Glutamatergic neuron (in vitro differentiated cells): ENCODE data around the gene MCTS1. TPM values are rescaled to one million over a fixed set of nuclear protein-coding genes. Genes with fewer than 3 reads are reported as not detected.

Experiments used
- DNase-seq: peaks from one replicate; pipeline ENCODE4 v3.0.0; 2022
- H3K27ac Mint-ChIP-seq: one replicate; pipeline ENCODE4 v1.8.0; 2020; ENCODE audit warnings: mild to moderate bottlenecking, mixed read lengths, inconsistent platforms; ENCODE audit not compliant: unreplicated experiment
- H3K27me3 Mint-ChIP-seq: one replicate; pipeline ENCODE4 v1.8.0; 2020; ENCODE audit warnings: mild to moderate bottlenecking, moderate library complexity, mixed read lengths, inconsistent platforms; ENCODE audit not compliant: unreplicated experiment
- H3K36me3 Mint-ChIP-seq: one replicate; pipeline ENCODE4 v1.8.0; 2020; ENCODE audit warnings: mild to moderate bottlenecking, mixed read lengths, inconsistent platforms; ENCODE audit not compliant: unreplicated experiment
- H3K4me1 Mint-ChIP-seq: one replicate; pipeline ENCODE4 v1.8.0; 2020; ENCODE audit warnings: mild to moderate bottlenecking, low read depth, mixed read lengths, inconsistent platforms; ENCODE audit not compliant: unreplicated experiment
- H3K4me3 Mint-ChIP-seq: one replicate; pipeline ENCODE4 v1.8.0; 2020; ENCODE audit warnings: mild to moderate bottlenecking, mixed read lengths, inconsistent platforms; ENCODE audit not compliant: unreplicated experiment
- H3K9me3 Mint-ChIP-seq: one replicate; pipeline ENCODE4 v1.8.0; 2020; ENCODE audit warnings: mild to moderate bottlenecking, moderate library complexity, mixed read lengths, inconsistent platforms; ENCODE audit not compliant: unreplicated experiment
- CTCF ChIP-seq: fragments of 200-600 bp; sonication (generic); IDR thresholded peaks from one replicate; pipeline ENCODE4 v1.5.0; 2021; ENCODE audit not compliant: partially characterized antibody, unreplicated experiment
- long read RNA-seq: library from polyadenylated mRNA; unstranded; transcript quantifications from one replicate; pipeline ENCODE4 v2.0.0, GENCODE V29; 2020; ENCODE audit not compliant: unreplicated experiment
- total RNA-seq: library from RNA; stranded (reverse); fragmentation: NEBNext Ultra II Directional; extraction: Animal tissue kit (Norgen Biotek cat#: 25700); gene quantifications from one replicate; pipeline ENCODE4 v1.2.1, GENCODE V29; 2021; ENCODE audit not compliant: unreplicated experiment

The MCTS1 gene
- total RNA-seq = 54.9 TPM
- long read RNA-seq, transcript MCTS1-202 (6 exons, 1,018 nt) = major isoform, 21 of 26 reads
- long read RNA-seq, partial matches to known transcripts = 1 of 26 reads
- long read RNA-seq, other reads (novel, unspliced or antisense) = 2 of 26 reads

GRCh38 chrX:120603707-120604360 lies at the start of gene MCTS1:
Gene MCTS1 (plus strand): TSS chrX:120604101. CDS start chrX:120604237, 136 bp downstream.
- peak within 1 kb of the TSS; percentile 95 for H3K4me3 Mint-ChIP-seq
- peaks cover 5% of the 10 kb centered on the region for H3K27me3 Mint-ChIP-seq
- TF ChIP-seq CTCF = no peak
- no peaks in the 10 kb centered on the region for H3K36me3 Mint-ChIP-seq
- peak within 1 kb of the TSS; percentile 98 for H3K27ac Mint-ChIP-seq
- H3K9me3 Mint-ChIP-seq = no peaks in the 10 kb centered on the region
- peak; percentile 71 for DNase-seq
- H3K4me1 Mint-ChIP-seq = no peaks in the 10 kb centered on the region

- Mint-ChIP-seq H3K4me1 (peaks cover 3% of the 10 kb centered on the region), H3K27ac (no peak overlapping the region), H3K4me3 (no peak overlapping the region), H3K9me3 (no peaks in the 10 kb centered on the region), H3K36me3 (no peaks in the 10 kb centered on the region), H3K27me3 (no peaks in the 10 kb centered on the region)
- DNase-seq = no peak
- no peak for TF ChIP-seq CTCF
Observed at GRCh38 chrX:120556251-120556650, 47.6 kb upstream of the MCTS1 start.

- peaks cover 3% of the 10 kb centered on the region for H3K4me1 Mint-ChIP-seq
- no peaks in the 10 kb centered on the region for H3K36me3 Mint-ChIP-seq
- H3K27ac Mint-ChIP-seq = peak overlapping the region; percentile 96
- DNase-seq = no peak
- H3K27me3 Mint-ChIP-seq = no peaks in the 10 kb centered on the region
- no peak for TF ChIP-seq CTCF
- H3K9me3 Mint-ChIP-seq = no peaks in the 10 kb centered on the region
- H3K4me3 Mint-ChIP-seq = peak overlapping the region; percentile 94
Observed at GRCh38 chrX:120559804-120560203, 44.1 kb upstream of the MCTS1 start.

GRCh38 chrX:120560405-120560841 lies 43.5 kb upstream of the MCTS1 start:
- DNase-seq = peak; percentile 12

More at GRCh38 chrX:120560405-120560841, 43.5 kb upstream of the MCTS1 start:
- Mint-ChIP-seq H3K9me3 (no peaks in the 10 kb centered on the region), H3K36me3 (no peaks in the 10 kb centered on the region), H3K4me1 (peaks cover 3% of the 10 kb centered on the region), H3K27ac (peak overlapping the region; percentile 96), H3K27me3 (no peaks in the 10 kb centered on the region), H3K4me3 (peak overlapping the region; percentile 94)
- TF ChIP-seq CTCF = no peak
